ENCODE results near the gene ERGIC3. TPM values are rescaled to one million over a fixed set of nuclear protein-coding genes. Genes with fewer than 3 reads are reported as not detected.

ERGIC3 gene
- total and polyA plus RNA-seq, 10 of the 15 experiments (the other 5 are each of a cell fraction or from before 2014, with no cell fraction given): 90.4 to 210 (median 139) TPM

DNA sequence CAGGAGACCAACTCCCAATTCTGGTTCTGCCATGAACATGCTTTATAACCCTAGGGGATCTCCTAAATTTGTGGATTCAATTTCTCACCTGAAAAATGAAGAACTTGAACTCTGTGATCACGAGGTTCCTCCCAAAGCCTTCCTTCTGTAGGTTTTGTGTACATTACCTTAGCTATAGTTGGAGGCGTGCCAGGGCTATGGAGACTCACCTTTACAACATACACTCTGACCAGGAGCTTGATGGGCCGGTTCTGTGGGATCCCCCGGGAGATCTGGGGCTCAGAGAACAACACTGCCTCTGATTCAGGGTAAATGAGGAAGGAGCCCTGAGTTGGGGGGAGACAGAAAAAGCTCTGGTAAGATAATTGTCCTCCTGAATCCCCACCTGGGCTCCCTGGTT, 34.1 kb downstream of the ERGIC3 start:
- no peak overlapping the region for H2AFZ ChIP-seq (ENCODE audit: control insufficient read depth, low read depth, low read length)
- H3K4me3 ChIP-seq: no peak overlapping the region
- in situ Hi-C loops (cut with MboI) (no loop called here), intact Hi-C loops (cut with micrococcal nuclease; ENCODE audit: unreplicated experiment) (no loop called here)
- TF ChIP-seq ZBED1 (IDR thresholded peaks at IDR 0.05; ENCODE audit: borderline replicate concordance) (no peak), TARDBP (IDR thresholded peaks at IDR 0.05; ENCODE audit: borderline replicate concordance) (no peak), POLR2AphosphoS5 (IDR thresholded peaks at IDR 0.05; ENCODE audit: low read length) (no peak), KAT2A (conservative IDR thresholded peaks at IDR 0.05; ENCODE audit: control insufficient read depth, low read depth, low read length) (no peak), SUZ12 (IDR thresholded peaks at IDR 0.05; ENCODE audit: unreplicated experiment) (no peak), BACH1 (IDR thresholded peaks at IDR 0.05; ENCODE audit: borderline replicate concordance) (no peak), NR2C2 (IDR thresholded peaks at IDR 0.05; ENCODE audit: borderline replicate concordance, control insufficient read depth, insufficient read length, low read depth) (no peak), FOXK2 (IDR thresholded peaks at IDR 0.05) (no peak), PAX5 (IDR thresholded peaks at IDR 0.05; ENCODE audit: borderline replicate concordance, low read depth, low read length) (no peak), FOS (IDR thresholded peaks at IDR 0.05; ENCODE audit: borderline replicate concordance, extremely low read depth, insufficient read length) (no peak), RCOR1 (conservative IDR thresholded peaks at IDR 0.05; ENCODE audit: low read depth, low read length) (no peak), JUND (IDR thresholded peaks at IDR 0.05; ENCODE audit: low read depth, low read length) (no peak), EP300 (IDR thresholded peaks at IDR 0.05; ENCODE audit: borderline replicate concordance in 1 of 2, control insufficient read depth in 1 of 2, low read depth in 2 of 2, low read length in 2 of 2) (no peak), STAT3 (IDR thresholded peaks at IDR 0.05; ENCODE audit: low read depth, low read length) (no peak), SIX5 (IDR thresholded peaks at IDR 0.05; ENCODE audit: low read depth, low read length, severe bottlenecking) (no peak), ZNF274 (IDR thresholded peaks at IDR 0.05; ENCODE audit: insufficient read depth, insufficient read length) (no peak)
- TF ChIP-seq, protein P1, sequence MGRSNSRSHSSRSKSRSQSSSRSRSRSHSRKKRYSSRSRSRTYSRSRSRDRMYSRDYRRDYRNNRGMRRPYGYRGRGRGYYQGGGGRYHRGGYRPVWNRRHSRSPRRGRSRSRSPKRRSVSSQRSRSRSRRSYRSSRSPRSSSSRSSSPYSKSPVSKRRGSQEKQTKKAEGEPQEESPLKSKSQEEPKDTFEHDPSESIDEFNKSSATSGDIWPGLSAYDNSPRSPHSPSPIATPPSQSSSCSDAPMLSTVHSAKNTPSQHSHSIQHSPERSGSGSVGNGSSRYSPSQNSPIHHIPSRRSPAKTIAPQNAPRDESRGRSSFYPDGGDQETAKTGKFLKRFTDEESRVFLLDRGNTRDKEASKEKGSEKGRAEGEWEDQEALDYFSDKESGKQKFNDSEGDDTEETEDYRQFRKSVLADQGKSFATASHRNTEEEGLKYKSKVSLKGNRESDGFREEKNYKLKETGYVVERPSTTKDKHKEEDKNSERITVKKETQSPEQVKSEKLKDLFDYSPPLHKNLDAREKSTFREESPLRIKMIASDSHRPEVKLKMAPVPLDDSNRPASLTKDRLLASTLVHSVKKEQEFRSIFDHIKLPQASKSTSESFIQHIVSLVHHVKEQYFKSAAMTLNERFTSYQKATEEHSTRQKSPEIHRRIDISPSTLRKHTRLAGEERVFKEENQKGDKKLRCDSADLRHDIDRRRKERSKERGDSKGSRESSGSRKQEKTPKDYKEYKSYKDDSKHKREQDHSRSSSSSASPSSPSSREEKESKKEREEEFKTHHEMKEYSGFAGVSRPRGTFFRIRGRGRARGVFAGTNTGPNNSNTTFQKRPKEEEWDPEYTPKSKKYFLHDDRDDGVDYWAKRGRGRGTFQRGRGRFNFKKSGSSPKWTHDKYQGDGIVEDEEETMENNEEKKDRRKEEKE (IDR thresholded peaks at IDR 0.05): no peak
- no peaks in the 10 kb centered on the region for H3K27me3 ChIP-seq (replicated peaks in 1 of 2; ENCODE audit: control insufficient read depth in 2 of 2, insufficient read depth in 2 of 2, low read length in 1 of 2)
- no peaks in the 10 kb centered on the region for H3K79me2 ChIP-seq (ENCODE audit: control insufficient read depth, insufficient read depth, low read length)
- H3K27ac ChIP-seq (ENCODE audit: control insufficient read depth, insufficient read depth): no peak overlapping the region
- ChIA-PET CTCF (no interaction called here), POLR2A (no interaction called here), RAD21 (ENCODE audit: unreplicated experiment) (no interaction called here), SMC1A (ENCODE audit: uncharacterized antibody, unreplicated experiment) (no interaction called here)
- no peak overlapping the region for H3K4me2 ChIP-seq (ENCODE audit: control insufficient read depth, insufficient read depth)
- DNase-seq (ENCODE audit: low read depth, low spot score) (no peak), FAIRE-seq (no peak), ATAC-seq (no peak)
- H3K36me3 ChIP-seq (ENCODE audit: control insufficient read depth in 2 of 2, insufficient read depth in 2 of 2, low read length in 1 of 2): no peaks in the 10 kb centered on the region
- no peaks in the 10 kb centered on the region for H3K4me1 ChIP-seq (ENCODE audit: control insufficient read depth, insufficient read depth, low read length)
- H4K20me1 ChIP-seq (ENCODE audit: control insufficient read depth, insufficient read depth): no peaks in the 10 kb centered on the region
- no TSS peak for BruUV-seq (replicated peaks)
- WGBS (ENCODE audit: insufficient coverage, insufficient replicate concordance, low lambda C conversion rate, missing lambda C conversion rate): 35% methylated on average over 4 of the region's 4 CpGs
- peaks cover 2% of the 10 kb centered on the region; the same call in 1 of the 3 replicates for H3K9me3 ChIP-seq (replicated peaks; ENCODE audit: control insufficient read depth, insufficient read depth, low read length)
- H3K9ac ChIP-seq (ENCODE audit: control insufficient read depth, insufficient read depth, low read length): no peak overlapping the region

Measured in GM12878 (cell line).